ENCODE data around the gene PRR30.
"Not testable (repeated sequence)": the region's sequence is repeated elsewhere in the genome, so short reads cannot be mapped to it uniquely, and the experiment has no call there.

Gene PRR30

GRCh38 chr2:27127883-27128667 lies 11.1 kb downstream of the PRR30 start:
- no peak for FAIRE-seq

- no peak for FAIRE-seq
These were observed 12.9 kb downstream of the PRR30 start for GRCh38 chr2:27126252-27126710.

GRCh38 chr2:27125104-27125503 lies 14.1 kb downstream of the PRR30 start:
- FAIRE-seq = no peak

GRCh38 chr2:27123302-27124150 lies 15.7 kb downstream of the PRR30 start, which contains the start of gene ABHD1:
Gene ABHD1, plus strand, starts transcription at chr2:27123815. Its CDS starts 134 bp downstream, at chr2:27123949.
- FAIRE-seq = no peak

- FAIRE-seq = no peak
These were observed 16.4 kb downstream of the PRR30 start for GRCh38 chr2:27122791-27123190.

- no peak for FAIRE-seq
These were observed 17.3 kb downstream of the PRR30 start for GRCh38 chr2:27121906-27122305.

- not testable (repeated sequence) for FAIRE-seq
These were observed 19.9 kb downstream of the PRR30 start for GRCh38 chr2:27119330-27119670.

GRCh38 chr2:27118525-27119329 lies 20.5 kb downstream of the PRR30 start, which contains the start of gene CGREF1:
Gene CGREF1, minus strand, starts transcription at chr2:27119128. Its CDS starts 14,762 bp downstream, at chr2:27104366.
- no peak for FAIRE-seq

- no peak for FAIRE-seq
These were observed 21.1 kb downstream of the PRR30 start for GRCh38 chr2:27117995-27118524.

GRCh38 chr2:27115519-27115918 lies 23.7 kb downstream of the PRR30 start:
- FAIRE-seq = no peak

- FAIRE-seq = not testable (repeated sequence)
These were observed 27.7 kb downstream of the PRR30 start for GRCh38 chr2:27111392-27112078.

- not testable (repeated sequence) for FAIRE-seq
These were observed 28.4 kb downstream of the PRR30 start for GRCh38 chr2:27110603-27111352.

- no peak for FAIRE-seq
These were observed 30.1 kb downstream of the PRR30 start for GRCh38 chr2:27109083-27109482.

GRCh38 chr2:27108221-27108620 lies 31.0 kb downstream of the PRR30 start:
- no peak for FAIRE-seq

- no peak for FAIRE-seq
These were observed 33.2 kb downstream of the PRR30 start for GRCh38 chr2:27105981-27106380.

GRCh38 chr2:27102329-27102728 lies 36.9 kb downstream of the PRR30 start:
- FAIRE-seq = no peak

- no peak for FAIRE-seq
These were observed 39.2 kb downstream of the PRR30 start for GRCh38 chr2:27100036-27100435.

GRCh38 chr2:27099334-27099955 lies 39.8 kb downstream of the PRR30 start:
- FAIRE-seq = no peak

- FAIRE-seq = no peak
These were observed 41.9 kb downstream of the PRR30 start for GRCh38 chr2:27097341-27097740.

GRCh38 chr2:27096748-27097297 lies 42.4 kb downstream of the PRR30 start:
- FAIRE-seq = no peak

Measured in A204.1 (cell line).